HepG2 (cell line): Measurements from ENCODE around the gene SRSF8. TPM values are rescaled to one million over a fixed set of nuclear protein-coding genes. Genes with fewer than 3 reads are reported as not detected.

Experiments used
- ELF3 ChIP-seq: IDR thresholded peaks from 2 replicates; pipeline ENCODE4 v1.6.1; 2016; ENCODE audit warnings: missing genetic modification reagents, missing compliant biosample characterization
- HMG20A ChIP-seq: IDR thresholded peaks from 2 replicates; pipeline ENCODE4 v1.6.1; 2016; ENCODE audit warnings: borderline replicate concordance
- HMGXB3 ChIP-seq: sonication (generic); formaldehyde crosslinking; IDR thresholded peaks from 2 replicates; pipeline ENCODE4 v1.4.0; 2020; ENCODE audit warnings: missing genetic modification reagents, borderline replicate concordance
- IRF2 ChIP-seq: IDR thresholded peaks from 2 replicates; pipeline ENCODE4 v1.6.1; 2018; ENCODE audit warnings: missing genetic modification reagents, missing compliant biosample characterization
- MAFF ChIP-seq: IDR thresholded peaks from 2 replicates; pipeline ENCODE4 v1.6.1; 2011; ENCODE audit warnings: low read depth, low read length, improper control_type of control experiment
- MIER3 ChIP-seq: IDR thresholded peaks from 2 replicates; pipeline ENCODE4 v1.6.1; 2016; ENCODE audit warnings: missing compliant biosample characterization, borderline replicate concordance
- NR2F1 ChIP-seq, 2 experiments: fragments of 450-650 bp in 1 of 2; formaldehyde crosslinking in 1 of 2; IDR thresholded peaks; 2 replicates each; pipeline versions ENCODE4 v1.5.0 to v1.6.1; 2016 to 2020; ENCODE audit warnings: mild to moderate bottlenecking in 1 of 2, missing compliant biosample characterization in 1 of 2, missing genetic modification reagents in 1 of 2, moderate library complexity in 1 of 2
- PPARG ChIP-seq: conservative IDR thresholded peaks from 2 replicates; pipeline ENCODE4 v1.6.1; 2016; ENCODE audit warnings: missing biosample characterization, missing genetic modification reagents
- SALL2 ChIP-seq: sonication (generic); formaldehyde crosslinking; IDR thresholded peaks from 2 replicates; pipeline ENCODE4 v1.8.1; 2023; ENCODE audit warnings: mild to moderate bottlenecking, missing genetic modification reagents, inconsistent platforms
- SAP130 ChIP-seq: IDR thresholded peaks from 2 replicates; pipeline ENCODE4 v1.6.1; 2016; ENCODE audit warnings: low read depth
- THAP11 ChIP-seq: IDR thresholded peaks from 2 replicates; pipeline ENCODE4 v1.6.1; 2016; ENCODE audit warnings: missing biosample characterization, missing genetic modification reagents
- XRCC5 ChIP-seq: fragments of 200-400 bp; formaldehyde crosslinking; optimal IDR thresholded peaks from 2 replicates; pipeline ENCODE3; 2017; ENCODE audit warnings: mild to moderate bottlenecking, low read length
- ZNF292 ChIP-seq: sonication (generic); formaldehyde crosslinking; IDR thresholded peaks from 2 replicates; pipeline ENCODE4 v1.8.1; 2022; ENCODE audit warnings: mild to moderate bottlenecking, low read depth, missing genetic modification reagents, borderline replicate concordance
- ZNF331 ChIP-seq: sonication (generic); formaldehyde crosslinking; IDR thresholded peaks from 2 replicates; pipeline ENCODE4 v1.4.0; 2020; ENCODE audit warnings: missing genetic modification reagents
- ZNF792 ChIP-seq: IDR thresholded peaks from 2 replicates; pipeline ENCODE4 v1.6.1; 2016
- ZSCAN21 ChIP-seq: sonication (generic); formaldehyde crosslinking; IDR thresholded peaks from 2 replicates; pipeline ENCODE4 v1.8.0; 2022; ENCODE audit warnings: mild to moderate bottlenecking, missing genetic modification reagents, moderate library complexity, borderline replicate concordance
- polyA plus RNA-seq, 8 experiments: library from polyadenylated mRNA; depleted of rRNA in 3 of 8; stranded (reverse) in 7 of 8; unstranded in 1 of 8; fragments of >200 nt; fragmentation: Illumina TruSeq in 4 of 8; extraction: Trizol in 4 of 8; gene quantifications; 2 replicates each; pipeline versions ENCODE4 v1.2.1 to v1.2.3, GENCODE V29; 2011 to 2016; ENCODE audit warnings: low read depth in 4 of 8, missing spikeins in 1 of 8, mixed read lengths in 1 of 8; ENCODE audit not compliant: insufficient read depth in 1 of 8
- total RNA-seq, 5 experiments: library from RNA; depleted of rRNA; stranded (reverse); fragments of >200 nt; fragmentation: Illumina TruSeq; extraction: Trizol; gene quantifications; 2 replicates each; pipeline ENCODE4 v1.2.3, GENCODE V29; 2016; ENCODE audit warnings: low read depth in 1 of 5

SRSF8 gene
- total and polyA plus RNA-seq, 2 of the 13 experiments (the other 11 are each of a cell fraction or from before 2014, with no cell fraction given), result 21.8 to 25.8 TPM

GRCh38 chr11:95092549-95093324 is 26.0 kb downstream of the SRSF8 start (continued):
- peak; percentile 61 for TF ChIP-seq XRCC5
- no peak for TF ChIP-seq SALL2
- TF ChIP-seq HMG20A (CRISPR knock-in tag), result peak; percentile 41; the same call in 1 of the 2 replicates
- TF ChIP-seq HMGXB3, result 0 out of 2 replicates have a peak, but pooled peaks have one; percentile 24
- TF ChIP-seq ZNF331 (CRISPR knock-in tag), result peak; percentile 37; the same call in 1 of the 2 replicates
- 0 out of 4 replicates have a peak, but pooled peaks of 1 of the 2 experiments have one; percentile 51 for TF ChIP-seq NR2F1 (CRISPR knock-in tag; IDR thresholded peaks at IDR 0.05)
- 0 out of 2 replicates have a peak, but pooled peaks have one; percentile 35 for TF ChIP-seq ZSCAN21
- TF ChIP-seq MIER3 (CRISPR knock-in tag), result 0 out of 2 replicates have a peak, but pooled peaks have one; percentile 28
- TF ChIP-seq PPARG (CRISPR knock-in tag), result 0 out of 2 replicates have a peak, but pooled peaks have one; percentile 16
- TF ChIP-seq ELF3 (CRISPR knock-in tag), result 0 out of 2 replicates have a peak, but pooled peaks have one; percentile 30
- TF ChIP-seq SAP130 (CRISPR knock-in tag), result peak; percentile 33; the same call in 1 of the 2 replicates
- TF ChIP-seq ZNF292 (CRISPR knock-in tag), result 0 out of 2 replicates have a peak, but pooled peaks have one; percentile 20
- 0 out of 2 replicates have a peak, but pooled peaks have one; percentile 28 for TF ChIP-seq THAP11 (CRISPR knock-in tag)
- TF ChIP-seq ZNF792, result peak; percentile 48; the same call in 1 of the 2 replicates
- TF ChIP-seq MAFF, result peak; percentile 73
- 0 out of 2 replicates have a peak, but pooled peaks have one; percentile 38 for TF ChIP-seq IRF2 (CRISPR knock-in tag)
